HCT116 (cell line): Measurements from ENCODE around the gene TMA16. TPM values are rescaled to one million over a fixed set of nuclear protein-coding genes. Genes with fewer than 3 reads are reported as not detected.
A peak's percentile ranks its signal among the peaks of the same experiment; 100 is the strongest.

Experiments
- ATAC-seq: fragments of 200-7000 bp; cut with Tn5 transposase; 2 replicates; pipeline ENCODE4 v1.9.1; 2020; ENCODE audit warnings: mild to moderate bottlenecking, moderate library complexity
- BruUV-seq: library from RNA; stranded (reverse); fragments of 400-500 nt; replicated peaks from 2 replicates; lab custom pipeline; 2021; lab: Mats Ljungman, UMichigan
- CTCF ChIA-PET: fragments of 300-600 bp; sonication (Branson Sonifier 250); formaldehyde crosslinking; loops from one replicate; lab custom pipeline; 2021; ENCODE audit warnings: antibody characterized with exemption; lab: Charles Lee
- POLR2A ChIA-PET: fragments of 300-600, 350-600 bp; sonication (Branson Sonifier 250); formaldehyde crosslinking; loops from one replicate; lab custom pipeline; 2021; ENCODE audit warnings: antibody characterized with exemption; lab: Charles Lee
- RAD21 ChIA-PET, 2 experiments: fragments of 300-600 bp; sonication (Branson Sonifier 250); formaldehyde crosslinking; loops; one replicate each; lab custom pipeline; 2023; ENCODE audit warnings: low total read pairs in 2 of 2; ENCODE audit not compliant: uncharacterized antibody in 2 of 2, unreplicated experiment in 2 of 2, low non-redundant PET in 1 of 2; lab: Charles Lee
- DNase-seq: peaks from one replicate; pipeline ENCODE4 v3.0.0-alpha.2; 2010; ENCODE audit warnings: low read depth, low spot score
- H2AFZ ChIP-seq: fragments of 200-600 bp; shearing (Covaris generic), sonication (generic); 2 replicates; pipeline ENCODE4 v1.6.1; 2017; ENCODE audit warnings: low read depth, mixed run types, mixed read lengths, antibody characterized with exemption, low read length; ENCODE audit not compliant: poor library complexity, severe bottlenecking
- H3K27ac ChIP-seq: 2 replicates; pipeline ENCODE4 v1.5.1; 2012; ENCODE audit warnings: low read depth, low read length
- H3K27me3 ChIP-seq: fragments of 200-600 bp; sonication (generic); 2 replicates; pipeline ENCODE4 v1.6.1; 2016; ENCODE audit warnings: mixed run types, low read length, mixed read lengths; ENCODE audit not compliant: insufficient read depth
- H3K36me3 ChIP-seq, 2 experiments: fragments of 200-500 bp in 1 of 2; fragments of 200-600 bp in 1 of 2; sonication (Bioruptor generic) in 1 of 2; sonication (generic) in 1 of 2; 2 replicates each; pipeline versions ENCODE4 v1.5.1 to v1.6.1; 2014 to 2016; ENCODE audit warnings: low read length in 2 of 2, inconsistent platforms in 1 of 2, mixed read lengths in 1 of 2, mixed run types in 1 of 2; ENCODE audit not compliant: insufficient read depth in 2 of 2, control insufficient read depth in 1 of 2
- H3K4me1 ChIP-seq, 2 experiments: fragments of 200-600 bp in 1 of 2; sonication (generic) in 1 of 2; 2 replicates each; pipeline versions ENCODE4 v1.5.1 to v1.6.1; 2012 to 2017; ENCODE audit warnings: low read length in 2 of 2, inconsistent platforms in 1 of 2, mild to moderate bottlenecking in 1 of 2, mixed read lengths in 1 of 2, mixed run types in 1 of 2, moderate library complexity in 1 of 2; ENCODE audit not compliant: insufficient read depth in 2 of 2, control insufficient read depth in 1 of 2
- H3K4me2 ChIP-seq: fragments of 200-600 bp; sonication (generic); 2 replicates; pipeline ENCODE4 v1.6.1; 2017; ENCODE audit warnings: mixed run types, low read length, mixed read lengths
- H3K4me3 ChIP-seq, 2 experiments: fragments of 200-600 bp in 1 of 2; sonication (generic) in 1 of 2; replicated peaks in 1 of 2; 2 replicates each; pipeline ENCODE4 v1.5.1; 2011 to 2016; ENCODE audit warnings: low read length in 2 of 2, control low read depth in 1 of 2, low read depth in 1 of 2, mild to moderate bottlenecking in 1 of 2, mixed read lengths in 1 of 2, mixed run types in 1 of 2
- H3K79me2 ChIP-seq: fragments of 200-600 bp; sonication (generic); 2 replicates; pipeline ENCODE4 v1.6.1; 2017; ENCODE audit warnings: mild to moderate bottlenecking, mixed run types, low read length, moderate library complexity, mixed read lengths; ENCODE audit not compliant: insufficient read depth
- H3K9ac ChIP-seq: fragments of 200-600 bp; sonication (generic); 2 replicates; pipeline ENCODE4 v1.6.1; 2016; ENCODE audit warnings: low read length, mixed read lengths
- H3K9me2 ChIP-seq: fragments of 200-600 bp; sonication (generic), shearing (Covaris generic); 2 replicates; pipeline ENCODE4 v1.6.1; 2017; ENCODE audit warnings: mixed run types, mild to moderate bottlenecking, moderate library complexity; ENCODE audit not compliant: insufficient read depth
- H3K9me3 ChIP-seq, 2 experiments: fragments of 200-500 bp in 1 of 2; fragments of 200-600 bp in 1 of 2; sonication (Bioruptor generic) in 1 of 2; sonication (generic) in 1 of 2; 2 replicates each; pipeline ENCODE4 v1.6.1; 2014 to 2017; ENCODE audit warnings: low read length in 2 of 2, mixed read lengths in 2 of 2, inconsistent platforms in 1 of 2, low read depth in 1 of 2, mild to moderate bottlenecking in 1 of 2, mixed run types in 1 of 2, moderate library complexity in 1 of 2; ENCODE audit not compliant: control insufficient read depth in 1 of 2, insufficient read depth in 1 of 2
- H4K20me1 ChIP-seq: fragments of 200-600 bp; sonication (generic), shearing (Covaris generic); 2 replicates; pipeline ENCODE4 v1.6.1; 2017; ENCODE audit warnings: mixed run types, mild to moderate bottlenecking, moderate library complexity; ENCODE audit not compliant: insufficient read depth
- CEBPB ChIP-seq: IDR thresholded peaks from 2 replicates; pipeline ENCODE4 v1.6.1; 2012; ENCODE audit warnings: low read depth
- CTCF ChIP-seq, 3 experiments: fragments of 200-600 bp in 1 of 3; sonication (generic) in 1 of 3; IDR thresholded peaks in 2 of 3; conservative IDR thresholded peaks in 1 of 3; 2 replicates each; pipeline ENCODE4 v1.5.1; 2012 to 2017; ENCODE audit warnings: low read depth in 2 of 3, low read length in 2 of 3, antibody characterized with exemption in 1 of 3, borderline replicate concordance in 1 of 3, control low read depth in 1 of 3, mild to moderate bottlenecking in 1 of 3, mixed read lengths in 1 of 3, mixed run types in 1 of 3, moderate library complexity in 1 of 3; ENCODE audit not compliant: insufficient read depth in 1 of 3
- ELF1 ChIP-seq: IDR thresholded peaks from 2 replicates; pipeline ENCODE4 v1.6.1; 2012; ENCODE audit warnings: low read depth, borderline replicate concordance
- EZH2phosphoT487 ChIP-seq: fragments of 200-600 bp; IDR thresholded peaks from 2 replicates; pipeline ENCODE4 v1.6.1; 2018; ENCODE audit warnings: antibody characterized with exemption, borderline replicate concordance
- MAX ChIP-seq: IDR thresholded peaks from 2 replicates; pipeline ENCODE4 v1.6.1; 2012
- RAD21 ChIP-seq: IDR thresholded peaks from 2 replicates; pipeline ENCODE4 v1.6.1; 2012; ENCODE audit warnings: low read depth, mild to moderate bottlenecking
- SP1 ChIP-seq: IDR thresholded peaks from 2 replicates; pipeline ENCODE4 v1.6.1; 2012; ENCODE audit warnings: low read depth
- YY1 ChIP-seq: IDR thresholded peaks from 2 replicates; pipeline ENCODE4 v1.6.1; 2011; ENCODE audit warnings: low read length, low read depth, moderate library complexity, mild to moderate bottlenecking; ENCODE audit not compliant: insufficient replicate concordance; ENCODE audit errors: extremely low read depth
- ZFX ChIP-seq: fragments of 450-650 bp; IDR thresholded peaks from 2 replicates; pipeline ENCODE4 v1.6.1; 2017
- intact Hi-C: fragments of 100-400 bp; cut with micrococcal nuclease; formaldehyde crosslinking; loops from 2 replicates; pipeline ENCODE4 v1.10.0; 2022
- total RNA-seq: library from RNA; stranded (reverse); gene quantifications from one replicate; pipeline ENCODE4 v1.2.1, GENCODE V29; 2021; ENCODE audit not compliant: unreplicated experiment
- TF ChIP-seq, protein P1 (sequence below): IDR thresholded peaks from 2 replicates; pipeline ENCODE4 v1.6.1; 2012

The TMA16 gene
- total RNA-seq, 1 experiment from 2014 or later: 52.7 TPM

GRCh38 chr4:163548481-163549243, 54.2 kb downstream of the TMA16 start:
- no TSS peak for BruUV-seq
- TF ChIP-seq YY1 (no peak), EZH2phosphoT487 (no peak), ELF1 (no peak), ZFX (no peak), CEBPB (no peak), CTCF (IDR thresholded peaks at IDR 0.05 in 2 of 3, conservative IDR thresholded peaks at IDR 0.05 in 1 of 3; ENCODE audit: borderline replicate concordance in 1 of 3, insufficient read depth in 1 of 3, low read depth in 2 of 3, low read length in 2 of 3) (peak; percentile 55 to 70 (median 69)), RAD21 (peak; percentile 77), SP1 (no peak), MAX (no peak)
- TF ChIP-seq, protein P1, sequence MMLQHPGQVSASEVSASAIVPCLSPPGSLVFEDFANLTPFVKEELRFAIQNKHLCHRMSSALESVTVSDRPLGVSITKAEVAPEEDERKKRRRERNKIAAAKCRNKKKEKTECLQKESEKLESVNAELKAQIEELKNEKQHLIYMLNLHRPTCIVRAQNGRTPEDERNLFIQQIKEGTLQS: no peak
- ChIA-PET CTCF (interaction anchor here (0.9 to 2.1 kb wide), 5 partner anchors 54 to 1182 kb away, joined by 3 to 10 read pairs (median 5); partner anchors contain the start of gene TMA16), POLR2A (no interaction called here), RAD21 (no interaction called here)
- H3K36me3 ChIP-seq: peaks cover 0 to 6% of the 10 kb centered on the region in 2 experiments; a peak in 1 of 4 replicates
- intact Hi-C loops: loop anchor here (1.0 to 5.0 kb wide), 4 partner anchors 64 to 1052 kb away; no protein-coding TSS in a partner anchor
- no peaks in the 10 kb centered on the region for H4K20me1 ChIP-seq
- peak; percentile 69 for ATAC-seq
- no peak overlapping the region for H3K4me2 ChIP-seq
- no peaks in the 10 kb centered on the region for H3K4me1 ChIP-seq
- no peaks in the 10 kb centered on the region for H3K79me2 ChIP-seq
- no peak overlapping the region for H3K4me3 ChIP-seq
- H3K27me3 ChIP-seq: no peaks in the 10 kb centered on the region
- no peak overlapping the region for H3K9ac ChIP-seq
- H3K9me3 ChIP-seq: no peaks in the 10 kb centered on the region
- no peak overlapping the region for H3K27ac ChIP-seq
- no peak overlapping the region for H2AFZ ChIP-seq
- no peaks in the 10 kb centered on the region for H3K9me2 ChIP-seq
- no peak for DNase-seq
